ENCODE measurements around the gene RND2.

Gene RND2

DNA sequence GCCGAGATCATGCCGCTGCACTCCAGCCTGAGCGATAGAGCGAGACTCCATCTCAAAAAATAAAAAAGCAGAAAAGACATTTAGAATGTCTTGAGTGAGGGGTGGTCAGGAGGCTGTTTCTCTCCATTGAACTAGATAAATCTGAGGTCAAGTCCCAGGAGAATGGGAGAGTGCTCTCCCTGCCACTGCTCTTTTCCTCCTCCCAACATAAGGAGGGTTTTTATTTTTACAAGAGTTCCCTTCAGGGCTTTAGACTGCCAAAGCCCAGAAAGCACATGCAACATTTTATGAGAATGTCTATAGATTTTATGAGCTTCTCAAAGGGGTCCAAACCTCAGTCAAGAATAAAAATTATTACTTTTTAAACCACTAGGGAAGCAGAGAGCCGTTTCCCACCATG lies 1.6 kb downstream of the RND2 start:
- ChIA-PET POLR2A (interaction anchor here (1.1 to 2.9 kb wide), 2 partner anchors 29 to 342 kb away, joined by 3 to 14 read pairs; partner anchors contain the start of gene RPL27), CTCF (no interaction called here)
- no peak for TF ChIP-seq FOXM1 (IDR thresholded peaks at IDR 0.05; ENCODE audit: borderline replicate concordance)
- no peak for DNase-seq (ENCODE audit: extremely low spot score)

DNA sequence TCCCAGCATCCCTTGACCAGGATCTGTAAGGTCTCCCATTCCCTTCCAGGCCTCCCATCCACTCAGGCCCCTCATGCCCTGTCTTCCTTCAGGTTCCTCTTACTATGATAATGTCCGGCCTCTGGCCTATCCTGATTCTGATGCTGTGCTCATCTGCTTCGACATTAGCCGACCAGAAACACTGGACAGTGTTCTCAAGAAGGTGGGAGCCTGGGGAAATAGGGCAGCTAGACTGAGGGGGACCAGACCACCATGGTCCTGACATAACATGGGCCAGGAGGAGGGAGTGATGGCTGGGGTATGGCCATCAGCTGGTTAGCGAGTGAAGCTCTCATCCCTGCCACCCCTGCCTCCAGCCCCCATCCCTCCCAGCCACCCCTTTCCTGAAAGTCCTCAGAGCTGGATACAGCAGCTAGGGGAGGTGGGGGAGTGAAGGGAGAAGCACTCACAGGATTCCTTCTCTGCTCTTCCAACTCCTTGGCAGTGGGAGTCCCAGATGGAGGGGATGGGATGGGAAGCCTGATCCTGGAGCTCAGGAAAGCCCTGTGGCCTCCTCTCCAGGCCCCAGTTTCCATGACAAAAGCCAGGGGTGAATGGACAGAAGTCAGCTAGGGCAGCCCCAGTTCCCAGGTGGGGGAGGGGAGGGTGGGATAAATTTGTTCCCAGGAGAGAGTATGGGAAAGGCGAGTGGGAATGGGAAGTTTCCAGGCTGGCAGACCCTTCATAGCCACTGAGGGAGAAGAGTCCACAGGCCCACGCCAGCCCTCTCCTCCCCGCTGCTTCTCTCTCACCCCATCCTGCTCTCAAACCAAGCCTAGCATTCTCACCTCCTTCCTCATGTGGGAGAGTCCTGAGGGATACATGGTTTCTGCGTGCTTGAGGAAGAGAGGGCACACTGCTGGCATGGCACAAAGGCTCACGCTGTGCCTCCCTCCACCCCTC lies 2.3 kb downstream of the RND2 start:
- CTCF ChIA-PET: no interaction called here
- no peak for DNase-seq (ENCODE audit: extremely low spot score)
- TF ChIP-seq NFRKB (IDR thresholded peaks at IDR 0.05) (no peak), FOXK2 (IDR thresholded peaks at IDR 0.05) (no peak), TARDBP (IDR thresholded peaks at IDR 0.05) (no peak)
- POLR2A ChIA-PET: interaction anchor here (0.8 to 2.9 kb wide), 2 partner anchors 29 to 341 kb away, joined by 3 to 14 read pairs; partner anchors contain the start of gene RPL27

DNA sequence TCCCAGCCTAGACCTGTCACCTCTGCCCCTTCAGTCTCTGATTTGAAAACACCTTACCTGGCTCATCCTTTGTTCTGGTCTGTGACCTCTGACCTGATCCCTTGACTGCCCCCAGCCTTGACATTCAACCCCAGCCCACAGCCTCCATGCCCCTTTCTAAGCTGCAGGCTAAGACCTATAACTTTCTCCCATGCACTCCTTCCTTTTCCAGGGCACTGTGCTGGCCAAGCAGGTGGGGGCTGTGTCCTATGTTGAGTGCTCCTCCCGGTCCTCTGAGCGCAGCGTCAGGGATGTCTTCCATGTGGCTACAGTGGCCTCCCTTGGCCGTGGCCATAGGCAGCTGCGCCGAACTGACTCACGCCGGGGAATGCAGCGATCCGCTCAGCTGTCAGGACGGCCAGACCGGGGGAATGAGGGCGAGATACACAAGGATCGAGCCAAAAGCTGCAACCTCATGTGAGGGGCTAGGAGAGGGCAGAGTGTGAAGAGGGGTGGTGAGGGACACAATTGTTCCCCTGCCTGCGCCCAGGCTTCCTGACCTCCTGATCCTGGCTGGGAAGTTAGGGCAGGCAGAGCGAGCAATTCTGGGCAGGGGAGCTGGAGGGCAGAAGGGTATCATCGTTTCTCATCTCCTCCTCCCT lies 3.3 kb downstream of the RND2 start:
- TF ChIP-seq FOXM1 (IDR thresholded peaks at IDR 0.05; ENCODE audit: borderline replicate concordance): no peak
- no peak for TF ChIP-seq BHLHE40 (IDR thresholded peaks at IDR 0.05; ENCODE audit: borderline replicate concordance)
- TF ChIP-seq NFRKB (IDR thresholded peaks at IDR 0.05): no peak
- no peak for TF ChIP-seq FOXK2 (IDR thresholded peaks at IDR 0.05)
- no peak for TF ChIP-seq ZNF384 (IDR thresholded peaks at IDR 0.05)
- no peak for TF ChIP-seq CTBP1 (IDR thresholded peaks at IDR 0.05; ENCODE audit: borderline replicate concordance)
- TF ChIP-seq TARDBP (IDR thresholded peaks at IDR 0.05): no peak
- no peak for TF ChIP-seq LEF1 (IDR thresholded peaks at IDR 0.05; ENCODE audit: borderline replicate concordance)
- no peak for TF ChIP-seq ARNT (IDR thresholded peaks at IDR 0.05)
- no peak for TF ChIP-seq L3MBTL2 (conservative IDR thresholded peaks at IDR 0.05)
- no peak for TF ChIP-seq SP1 (IDR thresholded peaks at IDR 0.05)
- no peak for TF ChIP-seq FOXA1 (IDR thresholded peaks at IDR 0.05)
- no peak for TF ChIP-seq SUZ12 (IDR thresholded peaks at IDR 0.05)
- TF ChIP-seq ELF4 (IDR thresholded peaks at IDR 0.05): no peak
- no peak for TF ChIP-seq HDGF (IDR thresholded peaks at IDR 0.05; ENCODE audit: borderline replicate concordance)
- TF ChIP-seq, protein P1, sequence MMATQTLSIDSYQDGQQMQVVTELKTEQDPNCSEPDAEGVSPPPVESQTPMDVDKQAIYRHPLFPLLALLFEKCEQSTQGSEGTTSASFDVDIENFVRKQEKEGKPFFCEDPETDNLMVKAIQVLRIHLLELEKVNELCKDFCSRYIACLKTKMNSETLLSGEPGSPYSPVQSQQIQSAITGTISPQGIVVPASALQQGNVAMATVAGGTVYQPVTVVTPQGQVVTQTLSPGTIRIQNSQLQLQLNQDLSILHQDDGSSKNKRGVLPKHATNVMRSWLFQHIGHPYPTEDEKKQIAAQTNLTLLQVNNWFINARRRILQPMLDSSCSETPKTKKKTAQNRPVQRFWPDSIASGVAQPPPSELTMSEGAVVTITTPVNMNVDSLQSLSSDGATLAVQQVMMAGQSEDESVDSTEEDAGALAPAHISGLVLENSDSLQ (IDR thresholded peaks at IDR 0.05): no peak
- DNase-seq (ENCODE audit: extremely low spot score): no peak
- POLR2A ChIA-PET: no interaction called here
- CTCF ChIA-PET: no interaction called here

DNA sequence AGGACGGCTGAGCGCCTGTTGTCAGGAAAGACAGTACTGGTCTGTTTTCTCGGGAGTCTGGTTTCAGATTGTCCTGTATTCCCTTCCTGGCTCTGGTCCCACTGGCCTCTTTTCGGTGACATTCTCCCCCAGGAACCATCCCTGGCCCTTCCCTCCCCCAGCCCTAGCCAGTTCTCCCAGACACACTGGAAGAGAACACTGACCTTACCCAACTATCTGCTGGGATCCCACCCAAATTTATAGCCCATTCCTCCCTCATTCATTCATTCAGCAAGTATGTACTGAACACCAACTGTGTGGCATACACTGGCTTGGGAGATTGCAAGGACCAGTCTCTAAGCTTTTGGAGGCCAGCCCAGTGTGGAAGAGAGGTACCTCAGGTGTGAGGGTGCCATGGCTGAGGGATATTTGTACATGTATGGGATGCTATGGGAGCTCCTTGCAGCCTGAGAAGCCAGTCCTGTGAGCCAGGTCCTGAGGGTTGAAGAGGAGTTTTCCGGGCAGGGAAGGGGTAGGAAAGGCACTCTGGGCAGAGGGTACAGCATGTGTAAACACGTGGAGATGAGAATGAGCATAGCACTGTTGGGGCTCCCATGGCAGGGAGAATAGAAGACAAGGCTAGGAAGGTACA lies 5.2 kb downstream of the RND2 start:
- TF ChIP-seq BHLHE40 (IDR thresholded peaks at IDR 0.05; ENCODE audit: borderline replicate concordance) (no peak), FOXK2 (IDR thresholded peaks at IDR 0.05) (no peak), L3MBTL2 (conservative IDR thresholded peaks at IDR 0.05) (no peak), SUZ12 (IDR thresholded peaks at IDR 0.05) (no peak), CTBP1 (IDR thresholded peaks at IDR 0.05; ENCODE audit: borderline replicate concordance) (no peak), FOXA1 (IDR thresholded peaks at IDR 0.05) (no peak), NFRKB (IDR thresholded peaks at IDR 0.05) (no peak), HDGF (IDR thresholded peaks at IDR 0.05; ENCODE audit: borderline replicate concordance) (no peak), FOXM1 (IDR thresholded peaks at IDR 0.05; ENCODE audit: borderline replicate concordance) (no peak), ELF4 (IDR thresholded peaks at IDR 0.05) (no peak)
- CTCF ChIA-PET: interaction anchor here (1.1 kb wide), 1 partner anchor 12 kb away, joined by 3 read pairs; no protein-coding TSS in a partner anchor

DNA sequence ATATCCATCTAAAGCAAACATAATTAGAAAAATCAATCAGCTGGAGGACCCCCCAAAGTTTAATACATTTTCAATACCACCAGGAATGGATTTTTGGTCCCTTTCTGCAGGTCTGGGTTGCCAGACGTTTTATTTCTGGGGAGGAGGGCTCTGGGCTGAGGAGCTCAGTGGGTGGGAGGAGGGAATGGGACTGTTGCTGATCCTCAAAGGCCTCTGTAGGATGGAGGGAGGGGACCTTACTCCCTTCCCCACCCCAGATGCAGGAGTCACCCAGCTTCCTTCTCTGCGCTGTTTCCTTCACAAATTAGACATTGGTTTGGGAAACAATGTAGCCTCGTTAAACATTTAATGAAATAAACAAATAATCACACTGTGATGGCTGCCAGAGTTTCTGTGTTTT lies 6.6 kb downstream of the RND2 start:
- no peak for DNase-seq (ENCODE audit: extremely low spot score)
- POLR2A ChIA-PET: no interaction called here
- CTCF ChIA-PET: no interaction called here
- TF ChIP-seq, protein P1 (IDR thresholded peaks at IDR 0.05): no peak
- TF ChIP-seq FOXA1 (IDR thresholded peaks at IDR 0.05) (no peak), SP1 (IDR thresholded peaks at IDR 0.05) (no peak), NFRKB (IDR thresholded peaks at IDR 0.05) (no peak), SUZ12 (IDR thresholded peaks at IDR 0.05) (no peak), LEF1 (IDR thresholded peaks at IDR 0.05; ENCODE audit: borderline replicate concordance) (no peak), CTBP1 (IDR thresholded peaks at IDR 0.05; ENCODE audit: borderline replicate concordance) (no peak), HDGF (IDR thresholded peaks at IDR 0.05; ENCODE audit: borderline replicate concordance) (no peak), FOXM1 (IDR thresholded peaks at IDR 0.05; ENCODE audit: borderline replicate concordance) (no peak), FOXK2 (IDR thresholded peaks at IDR 0.05) (no peak), L3MBTL2 (conservative IDR thresholded peaks at IDR 0.05) (no peak)

More for the DNA sequence above, 5.2 kb downstream of the RND2 start:
- DNase-seq (ENCODE audit: extremely low spot score): no peak
- POLR2A ChIA-PET: interaction anchor here (1.0 kb wide), 1 partner anchor 285 kb away, joined by 3 read pairs; no protein-coding TSS in a partner anchor

All from HEK293T (cell line).